ENCODE measurements around the gene P4HTM.

P4HTM gene

GRCh38 chr3:49012441-49013017 is 22.5 kb downstream of the P4HTM start:
- no peak for DNase-seq

GRCh38 chr3:49013113-49013737 is 23.2 kb downstream of the P4HTM start:
- DNase-seq: no peak

- peak; percentile 38 to 45 for DNase-seq
Measured at GRCh38 chr3:49013738-49014660, 24.0 kb downstream of the P4HTM start.

- DNase-seq: no peak
Measured at GRCh38 chr3:49015072-49015471, 25.0 kb downstream of the P4HTM start.

GRCh38 chr3:49015765-49016164 is 25.7 kb downstream of the P4HTM start:
- DNase-seq: no peak

- DNase-seq: no peak
Measured at GRCh38 chr3:49016414-49017228, 26.6 kb downstream of the P4HTM start.

GRCh38 chr3:49017229-49017970 is 27.4 kb downstream of the P4HTM start:
- DNase-seq: peak; percentile 53 to 55

- peak; percentile 78 to 82 for DNase-seq
Measured at GRCh38 chr3:49017971-49018706, 28.1 kb downstream of the P4HTM start, which contains the start of gene DALRD3. DALRD3 (minus strand) TSS chr3:49018580; CDS start chr3:49018564, 16 bp downstream.

GRCh38 chr3:49018707-49019006 is 28.6 kb downstream of the P4HTM start:
- DNase-seq: peak; percentile 68 to 77

- peak; percentile 41 to 61 for DNase-seq
Measured at GRCh38 chr3:49019941-49020329, 29.9 kb downstream of the P4HTM start.

- DNase-seq: peak; percentile 61 to 62
Measured at GRCh38 chr3:49020330-49021212, 30.5 kb downstream of the P4HTM start.

GRCh38 chr3:49021213-49021812 is 31.3 kb downstream of the P4HTM start:
- peak; percentile 96 to 97 for DNase-seq

- peak; percentile 70 to 78 for DNase-seq
Measured at GRCh38 chr3:49021813-49022687, 32.0 kb downstream of the P4HTM start, which contains the start of gene NDUFAF3. NDUFAF3 (plus strand) TSS chr3:49022121; CDS start chr3:49022145, 24 bp downstream.

GRCh38 chr3:49022688-49023171 is 32.7 kb downstream of the P4HTM start:
- DNase-seq: peak; percentile 35 to 42

GRCh38 chr3:49023775-49024174 is 33.7 kb downstream of the P4HTM start:
- DNase-seq: no peak

GRCh38 chr3:49024449-49024848 is 34.4 kb downstream of the P4HTM start:
- no peak for DNase-seq

- DNase-seq: no peak
Measured at GRCh38 chr3:49025005-49025792, 35.2 kb downstream of the P4HTM start.
